Putamen (tissue), 1 donor: ENCODE measurements around the gene CLUH.

Experiments used
- DNase-seq: peaks from one replicate; pipeline ENCODE4 v3.0.0-alpha.2; 2016; ENCODE audit warnings: low spot score

Gene CLUH, protein sequence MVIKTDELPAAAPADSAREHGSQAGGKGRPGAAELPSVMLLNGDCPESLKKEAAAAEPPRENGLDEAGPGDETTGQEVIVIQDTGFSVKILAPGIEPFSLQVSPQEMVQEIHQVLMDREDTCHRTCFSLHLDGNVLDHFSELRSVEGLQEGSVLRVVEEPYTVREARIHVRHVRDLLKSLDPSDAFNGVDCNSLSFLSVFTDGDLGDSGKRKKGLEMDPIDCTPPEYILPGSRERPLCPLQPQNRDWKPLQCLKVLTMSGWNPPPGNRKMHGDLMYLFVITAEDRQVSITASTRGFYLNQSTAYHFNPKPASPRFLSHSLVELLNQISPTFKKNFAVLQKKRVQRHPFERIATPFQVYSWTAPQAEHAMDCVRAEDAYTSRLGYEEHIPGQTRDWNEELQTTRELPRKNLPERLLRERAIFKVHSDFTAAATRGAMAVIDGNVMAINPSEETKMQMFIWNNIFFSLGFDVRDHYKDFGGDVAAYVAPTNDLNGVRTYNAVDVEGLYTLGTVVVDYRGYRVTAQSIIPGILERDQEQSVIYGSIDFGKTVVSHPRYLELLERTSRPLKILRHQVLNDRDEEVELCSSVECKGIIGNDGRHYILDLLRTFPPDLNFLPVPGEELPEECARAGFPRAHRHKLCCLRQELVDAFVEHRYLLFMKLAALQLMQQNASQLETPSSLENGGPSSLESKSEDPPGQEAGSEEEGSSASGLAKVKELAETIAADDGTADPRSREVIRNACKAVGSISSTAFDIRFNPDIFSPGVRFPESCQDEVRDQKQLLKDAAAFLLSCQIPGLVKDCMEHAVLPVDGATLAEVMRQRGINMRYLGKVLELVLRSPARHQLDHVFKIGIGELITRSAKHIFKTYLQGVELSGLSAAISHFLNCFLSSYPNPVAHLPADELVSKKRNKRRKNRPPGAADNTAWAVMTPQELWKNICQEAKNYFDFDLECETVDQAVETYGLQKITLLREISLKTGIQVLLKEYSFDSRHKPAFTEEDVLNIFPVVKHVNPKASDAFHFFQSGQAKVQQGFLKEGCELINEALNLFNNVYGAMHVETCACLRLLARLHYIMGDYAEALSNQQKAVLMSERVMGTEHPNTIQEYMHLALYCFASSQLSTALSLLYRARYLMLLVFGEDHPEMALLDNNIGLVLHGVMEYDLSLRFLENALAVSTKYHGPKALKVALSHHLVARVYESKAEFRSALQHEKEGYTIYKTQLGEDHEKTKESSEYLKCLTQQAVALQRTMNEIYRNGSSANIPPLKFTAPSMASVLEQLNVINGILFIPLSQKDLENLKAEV (N-terminal part only)

GRCh38 chr17:2711608-2712299 lies at the start of gene CLUH:
Gene CLUH, minus strand, starts transcription at chr17:2711764. Its CDS starts 103 bp downstream, at chr17:2711661.
- peak; percentile 96 for DNase-seq

DNA sequence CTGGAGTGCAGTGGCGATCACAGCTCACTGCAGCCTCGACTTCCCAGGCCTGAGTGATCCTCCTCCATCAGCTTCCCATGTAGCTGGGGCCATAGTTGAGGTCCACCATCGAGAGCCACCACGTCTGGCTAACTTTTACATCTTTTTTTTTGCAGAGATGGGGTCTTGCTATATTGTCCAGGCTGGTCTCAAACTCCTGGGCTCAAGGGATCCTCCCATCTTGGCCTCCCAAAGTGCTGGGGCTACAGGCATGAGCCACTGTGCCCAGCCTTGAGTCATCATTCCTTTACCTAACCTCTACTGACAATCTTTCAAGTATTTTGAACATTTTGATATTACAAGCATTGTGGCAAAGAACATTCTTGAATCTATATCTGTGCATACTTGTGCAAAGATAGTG lies 47.3 kb upstream of the CLUH start:
- no peak for DNase-seq

DNA sequence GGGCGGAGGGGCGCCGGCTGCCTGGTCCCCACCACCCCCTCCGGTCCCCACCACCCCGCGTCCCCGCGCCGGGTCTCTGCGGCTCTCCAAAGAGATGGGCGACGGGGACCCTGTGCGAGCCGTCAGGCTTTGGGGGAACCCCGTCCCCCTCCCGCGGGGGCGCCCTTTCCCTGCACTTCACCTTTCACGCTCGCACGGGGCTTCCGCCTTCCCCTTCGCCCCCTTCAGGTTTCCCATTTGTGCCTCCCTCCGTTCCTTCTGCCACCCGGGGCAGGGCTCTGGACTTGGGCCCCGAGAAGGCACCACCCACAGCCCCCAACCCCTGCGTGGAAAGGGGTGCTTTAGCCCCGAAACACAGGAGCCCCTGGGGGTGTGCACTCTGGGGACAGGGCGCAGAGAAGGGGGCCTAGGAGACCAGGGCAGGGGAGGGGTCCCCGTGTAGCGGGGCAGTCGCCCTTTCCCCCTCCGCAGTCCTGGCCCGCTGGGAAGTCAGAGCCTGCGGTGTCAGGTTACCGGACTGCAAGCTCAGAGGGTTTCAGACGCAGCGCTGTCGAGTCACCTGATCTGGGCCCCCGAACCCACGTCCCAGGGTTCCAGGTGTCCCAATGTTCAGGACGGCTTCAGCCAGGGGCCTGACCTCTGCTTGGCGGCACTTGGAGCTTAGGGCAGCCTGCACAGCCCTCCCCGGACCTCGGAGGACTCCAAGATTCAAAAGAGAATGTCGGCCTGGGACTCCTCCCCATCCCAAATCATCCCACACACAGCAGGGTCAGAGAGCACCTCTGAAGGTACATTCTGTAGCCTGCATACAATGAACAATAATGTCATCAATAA lies 44.5 kb upstream of the CLUH start:
- no peak for DNase-seq

- no peak for DNase-seq
Observed at GRCh38 chr17:2751491-2751890, 39.9 kb upstream of the CLUH start.

DNA sequence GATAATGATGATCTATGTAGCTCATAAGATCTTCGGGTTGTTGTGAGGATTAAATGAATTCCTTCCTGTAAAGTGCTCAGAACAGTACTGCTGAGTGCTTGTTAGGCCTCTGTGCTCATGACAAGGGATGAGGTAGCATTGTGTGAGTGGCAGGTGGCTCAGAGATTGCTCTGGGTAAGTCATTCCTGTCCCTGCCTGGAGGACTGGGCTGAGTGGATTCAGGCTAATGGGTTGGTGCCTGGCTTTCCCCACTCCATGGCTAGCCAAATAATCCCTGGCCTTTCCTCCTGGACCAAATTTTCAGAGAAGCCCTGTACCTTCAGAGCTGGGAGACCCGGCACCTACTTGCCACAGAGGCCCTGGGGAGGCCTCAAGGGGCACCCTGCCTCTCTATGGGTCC lies 39.2 kb upstream of the CLUH start:
- no peak for DNase-seq

DNA sequence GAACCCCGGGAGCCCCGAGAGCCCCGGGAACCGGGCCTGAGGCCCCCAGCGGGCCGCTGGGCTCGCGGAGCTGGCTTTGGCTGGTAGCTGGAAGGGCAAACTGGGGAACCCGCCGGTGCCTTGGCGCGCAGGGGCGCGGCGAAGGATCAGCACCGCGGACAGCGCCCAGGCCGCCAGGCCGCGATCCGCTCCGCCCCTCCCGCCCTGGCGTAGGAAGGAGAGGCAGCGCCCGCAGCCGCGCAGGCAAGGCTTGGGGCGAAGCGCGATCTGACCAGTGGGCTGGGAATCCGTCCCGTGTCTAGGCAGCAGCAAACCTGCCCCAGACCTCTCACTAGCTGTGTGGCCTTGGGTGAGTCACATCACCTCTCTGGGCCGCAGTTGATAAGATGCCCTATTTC lies 38.2 kb upstream of the CLUH start:
- DNase-seq: peak; percentile 32

GRCh38 chr17:2749058-2749783 lies 37.7 kb upstream of the CLUH start, which contains the start of gene CCDC92B:
Gene CCDC92B, minus strand, starts transcription at chr17:2749652. Its CDS starts 14,507 bp downstream, at chr17:2735145.
- no peak for DNase-seq

GRCh38 chr17:2745317-2746037 lies 33.9 kb upstream of the CLUH start:
- DNase-seq: peak; percentile 37

- no peak for DNase-seq
Observed at GRCh38 chr17:2737693-2738092, 26.1 kb upstream of the CLUH start.

DNA sequence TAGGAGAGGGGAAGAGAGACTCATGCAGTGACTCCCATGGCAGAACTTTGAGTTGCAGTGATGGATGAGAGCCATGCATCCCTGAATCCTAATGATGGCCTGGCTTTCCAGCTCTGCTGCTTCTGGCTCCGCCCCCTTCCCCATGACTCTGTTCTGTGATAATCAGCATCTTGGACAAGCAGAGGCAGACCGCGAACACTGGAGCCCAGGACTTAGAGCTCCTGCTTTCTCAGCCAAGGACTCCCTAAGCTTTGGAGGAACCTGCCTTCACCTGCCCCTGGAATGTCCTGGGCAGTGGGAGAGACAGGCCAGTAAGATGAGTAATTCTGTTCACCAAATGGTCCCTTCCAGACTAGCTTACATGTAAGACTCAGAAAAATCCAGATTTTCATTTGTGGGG lies 25.4 kb upstream of the CLUH start:
- DNase-seq: no peak

DNA sequence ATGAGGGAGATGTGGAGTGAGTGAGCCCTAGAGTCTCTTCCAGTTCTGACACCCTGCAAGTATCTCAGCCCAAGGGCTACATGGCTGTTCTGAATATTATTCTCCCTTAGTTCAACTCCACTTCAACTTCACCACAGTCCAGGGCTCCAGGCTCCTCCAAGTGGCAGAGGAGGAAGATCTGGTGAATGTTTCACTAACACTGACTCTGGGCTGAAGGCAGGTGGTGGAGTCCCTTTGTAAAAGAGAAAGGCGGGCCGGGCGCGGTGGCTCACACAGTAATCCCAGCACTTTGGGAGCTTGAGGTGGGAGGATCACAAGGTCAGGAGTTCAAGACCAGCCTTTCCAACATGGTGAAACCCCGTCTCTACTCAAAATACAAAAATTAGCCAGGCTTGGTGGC lies 24.3 kb upstream of the CLUH start:
- DNase-seq: no peak

DNA sequence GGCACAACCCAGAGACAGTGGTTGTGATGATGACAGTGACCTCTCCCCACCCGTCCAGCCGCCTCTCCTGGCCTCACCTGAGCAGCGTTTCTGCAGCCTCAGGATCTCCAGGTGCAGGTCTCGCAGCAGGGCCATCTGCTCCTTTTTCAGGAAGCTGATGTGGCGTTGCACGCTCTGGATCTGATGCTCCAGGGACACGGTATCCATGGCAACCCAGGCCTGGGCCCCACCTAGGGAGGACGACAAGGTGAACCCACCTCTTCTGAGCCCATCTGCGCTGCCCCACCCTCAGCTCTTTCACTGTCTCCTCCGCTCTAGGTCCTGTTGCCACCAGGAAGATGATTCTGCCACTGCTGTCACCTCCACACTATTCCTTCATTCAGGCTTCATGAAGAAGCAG lies 23.4 kb upstream of the CLUH start:
- no peak for DNase-seq

DNA sequence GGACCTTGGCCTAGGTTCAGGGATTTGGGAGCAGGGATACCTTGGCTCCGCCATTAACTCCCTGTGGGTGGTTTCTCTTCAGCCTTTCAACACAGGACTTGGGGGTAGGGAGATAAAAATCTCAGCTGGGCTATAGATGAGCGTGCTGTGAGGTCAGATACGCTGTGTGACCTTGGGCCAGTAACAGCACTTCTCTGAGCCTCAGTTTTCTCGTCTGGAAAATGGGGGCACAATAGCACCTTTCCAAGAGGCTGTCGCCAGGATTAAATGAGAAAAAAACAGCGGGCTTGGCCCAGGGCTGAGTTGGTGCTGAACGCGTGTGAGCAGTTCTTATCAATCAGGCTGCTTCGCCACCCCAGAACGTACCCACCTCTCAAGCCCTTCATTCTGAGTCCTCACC lies 20.2 kb upstream of the CLUH start:
- DNase-seq: no peak

- DNase-seq: no peak
Observed at GRCh38 chr17:2730764-2731353, 19.3 kb upstream of the CLUH start.

DNA sequence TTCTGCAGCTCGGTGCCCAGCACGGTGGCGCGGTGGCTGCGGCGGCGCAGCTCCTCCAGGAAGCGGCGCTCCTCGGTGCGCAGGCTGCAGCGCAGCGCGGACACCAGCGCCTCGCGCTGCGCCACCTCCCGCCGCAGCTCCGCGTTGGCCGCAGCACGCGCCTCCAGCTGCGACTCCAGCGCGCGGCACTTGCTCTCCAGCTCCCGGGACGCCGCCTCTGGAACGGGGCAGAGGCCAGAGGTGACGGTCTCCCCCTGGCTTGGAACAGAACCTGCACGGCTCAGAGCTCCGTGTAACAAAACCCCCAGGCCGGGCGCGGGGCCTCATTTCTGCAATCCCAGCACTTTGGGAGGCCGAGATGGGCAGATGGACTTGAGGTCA lies 13.2 kb upstream of the CLUH start:
- DNase-seq: no peak

DNA sequence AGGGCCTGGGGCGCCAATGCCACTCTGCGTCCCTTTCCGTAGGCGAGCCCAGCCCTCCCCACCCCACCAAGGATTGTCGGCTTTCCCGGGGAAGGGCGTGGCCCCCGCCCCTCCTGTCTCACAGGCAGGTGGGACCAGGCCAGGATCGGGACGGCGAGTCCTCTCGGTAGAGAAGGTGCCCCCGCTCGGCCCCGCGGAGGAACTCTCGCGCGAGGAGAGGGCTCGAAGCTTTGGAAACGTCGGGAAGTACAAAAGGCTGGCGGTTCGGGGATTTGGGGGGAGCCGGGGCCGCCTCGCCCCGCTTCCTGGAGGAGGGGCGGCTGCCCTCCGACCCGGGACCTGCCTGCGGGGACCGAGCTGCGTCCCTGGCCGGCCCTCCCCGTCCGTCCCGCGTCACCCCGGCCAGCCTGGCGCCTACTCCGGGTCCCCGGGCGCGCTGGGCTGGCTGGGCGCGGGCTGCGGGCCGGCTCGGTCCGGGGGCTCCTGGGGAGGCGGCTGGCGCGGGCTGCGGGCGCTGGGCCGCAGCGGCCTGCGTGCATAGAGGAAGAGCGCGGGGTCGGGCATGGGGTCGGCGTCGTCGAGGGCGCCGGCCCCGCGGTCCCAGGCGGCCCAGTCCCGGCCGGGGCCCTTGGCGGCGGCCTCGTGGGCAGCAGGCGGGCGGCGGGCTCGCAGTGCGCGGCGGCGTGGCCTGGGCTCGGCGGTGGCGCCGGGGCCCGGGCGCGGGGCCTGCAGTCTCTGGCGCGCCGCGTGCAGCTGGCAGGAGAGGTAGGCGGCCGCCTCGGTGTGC lies 12.6 kb upstream of the CLUH start:
- no peak for DNase-seq

DNA sequence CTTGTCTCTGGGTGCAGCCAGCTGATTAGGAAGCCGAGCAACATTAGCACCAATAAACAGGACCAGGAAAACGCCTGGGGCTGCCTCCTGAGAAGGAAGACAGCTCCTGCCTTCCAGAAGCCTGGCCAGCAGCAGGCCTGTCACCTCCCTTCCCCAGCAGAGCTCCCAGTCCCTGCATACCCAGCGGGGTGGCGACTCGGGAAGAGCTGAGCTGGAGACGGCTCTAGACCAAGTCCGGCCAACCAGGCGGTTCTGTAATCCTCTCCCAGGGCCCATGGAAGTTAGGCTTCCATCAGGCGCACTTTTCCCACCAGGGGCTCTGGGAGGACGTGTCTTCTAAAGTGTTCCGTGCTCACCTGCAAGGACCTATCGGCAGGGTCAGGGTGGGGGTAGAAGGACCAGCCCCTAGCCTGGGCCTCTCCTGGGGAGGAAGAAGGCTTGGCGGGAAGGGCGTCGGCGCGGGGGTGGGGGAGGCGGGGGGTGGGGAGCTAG lies 12.0 kb upstream of the CLUH start:
- no peak for DNase-seq

DNA sequence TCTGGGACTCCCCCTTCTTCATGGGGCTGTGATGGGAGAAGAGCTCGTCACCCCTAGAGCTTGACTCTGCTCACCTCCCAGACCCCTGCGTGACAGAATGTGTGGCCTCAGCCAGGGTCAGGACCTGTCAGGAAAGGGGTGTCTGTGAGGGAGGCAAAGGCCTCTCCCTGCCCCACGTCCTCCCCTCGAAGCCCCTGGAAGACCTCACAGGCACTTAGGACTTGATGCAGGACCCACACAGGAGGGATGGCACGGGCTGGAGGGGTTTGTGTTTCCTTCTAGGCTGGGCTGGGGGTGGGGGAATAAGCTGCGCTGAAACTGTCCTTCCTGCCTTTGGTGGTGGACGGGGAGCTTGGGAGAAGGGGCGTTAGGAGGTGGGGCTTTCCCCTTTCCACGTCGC lies 11.0 kb upstream of the CLUH start:
- no peak for DNase-seq
